H7 (cell line): ENCODE measurements around the gene RAP1GAP2. TPM values are rescaled to one million over a fixed set of nuclear protein-coding genes. Genes with fewer than 3 reads are reported as not detected.
"Not testable (repeated sequence)": the region's sequence is repeated elsewhere in the genome, so short reads cannot be mapped to it uniquely, and the experiment has no call there.

Experiments used
- DNase-seq: peaks from one replicate; pipeline ENCODE4 v3.0.0; 2012
- H3K27me3 ChIP-seq: 2 replicates; pipeline ENCODE4 v1.6.0; 2011; ENCODE audit warnings: mild to moderate bottlenecking, low read length; ENCODE audit not compliant: control insufficient read depth, insufficient read depth
- H3K36me3 ChIP-seq: replicated peaks from 2 replicates; pipeline ENCODE4 v1.5.1; 2011; ENCODE audit warnings: low read length; ENCODE audit not compliant: control insufficient read depth, insufficient read depth
- H3K4me3 ChIP-seq: 2 replicates; pipeline ENCODE4 v1.5.1; 2011; ENCODE audit warnings: low read depth, mild to moderate bottlenecking, control low read depth, low read length, moderate library complexity; ENCODE audit not compliant: insufficient read depth
- total RNA-seq: library from RNA; depleted of rRNA; stranded (reverse); fragments of >200 nt; shearing (Covaris generic); gene quantifications from 2 replicates; pipeline ENCODE4 v1.2.3, GENCODE V29; 2014

The RAP1GAP2 gene
- total RNA-seq, 1 experiment from 2014 or later: 35.5 TPM

DNA sequence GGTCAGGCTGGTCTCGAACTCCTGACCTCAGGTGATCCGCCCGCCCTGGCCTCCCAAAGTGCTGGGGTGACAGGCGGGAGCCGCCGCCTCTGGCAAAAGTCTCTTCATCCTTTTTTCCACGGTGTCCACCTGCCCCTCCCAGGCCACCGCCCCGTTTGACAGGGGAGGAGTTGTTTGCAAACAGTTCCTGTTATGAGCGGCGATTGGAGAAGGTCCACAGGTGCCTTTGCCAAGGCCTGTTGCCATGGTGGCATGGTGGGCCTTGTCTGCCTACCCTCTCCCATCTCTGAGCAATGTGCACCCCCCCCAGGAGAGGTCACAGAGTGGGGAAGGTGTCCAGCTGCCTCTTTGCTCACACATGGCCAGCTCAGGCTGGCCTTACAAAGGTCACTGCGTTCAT, 16.0 kb upstream of the RAP1GAP2 start:
- no peaks in the 10 kb centered on the region for H3K36me3 ChIP-seq
- DNase-seq: no peak
- H3K4me3 ChIP-seq: no peak overlapping the region
- H3K27me3 ChIP-seq: peaks cover 17% of the 10 kb centered on the region

DNA sequence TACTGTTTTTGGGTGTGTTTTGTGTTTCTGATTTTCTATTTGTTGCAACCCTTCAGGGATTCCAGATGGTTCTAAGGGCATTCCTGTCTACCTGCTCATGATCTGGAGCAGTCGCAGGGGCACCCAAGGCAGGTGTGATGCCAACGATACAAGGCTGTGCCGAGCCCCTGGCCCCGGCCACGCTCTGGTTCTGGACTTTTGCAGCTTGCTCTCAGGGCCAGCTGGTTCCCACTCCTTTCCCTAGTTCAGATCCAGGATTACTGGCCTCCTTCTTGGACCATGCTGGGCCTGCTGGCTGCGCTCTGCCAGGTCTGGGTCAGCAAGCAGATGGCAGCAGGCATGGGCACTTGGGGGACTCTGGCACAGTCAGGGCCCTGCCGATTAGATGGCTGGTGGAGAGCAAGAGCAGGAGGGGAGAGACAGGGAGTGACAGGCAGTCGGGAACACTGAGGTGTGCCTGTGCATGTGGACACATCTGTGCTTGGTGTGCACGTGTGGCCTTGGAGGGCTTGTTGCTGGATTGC, 15.2 kb upstream of the RAP1GAP2 start:
- no peaks in the 10 kb centered on the region for H3K36me3 ChIP-seq
- H3K27me3 ChIP-seq: peaks cover 12% of the 10 kb centered on the region
- H3K4me3 ChIP-seq: no peak overlapping the region
- no peak for DNase-seq

DNA sequence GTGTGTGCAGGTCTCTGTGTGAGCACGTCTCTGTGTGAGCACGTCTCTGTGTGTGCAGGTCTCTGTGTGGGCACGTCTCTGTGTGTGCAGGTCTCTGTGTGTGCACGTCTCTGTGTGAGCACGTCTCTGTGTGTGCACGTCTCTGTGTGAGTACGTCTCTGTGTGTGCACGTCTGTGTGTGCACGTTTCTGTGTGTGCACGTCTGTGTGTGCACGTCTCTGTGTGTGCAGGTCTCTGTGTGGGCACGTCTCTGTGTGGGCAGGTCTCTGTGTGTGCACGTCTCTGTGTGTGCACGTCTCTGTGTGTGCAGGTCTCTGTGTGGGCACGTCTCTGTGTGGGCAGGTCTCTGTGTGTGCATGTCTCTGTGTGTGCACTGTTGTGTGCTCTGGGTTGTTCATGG, 14.6 kb upstream of the RAP1GAP2 start:
- not testable (repeated sequence) for H3K36me3 ChIP-seq, H3K27me3 ChIP-seq, H3K4me3 ChIP-seq, DNase-seq

DNA sequence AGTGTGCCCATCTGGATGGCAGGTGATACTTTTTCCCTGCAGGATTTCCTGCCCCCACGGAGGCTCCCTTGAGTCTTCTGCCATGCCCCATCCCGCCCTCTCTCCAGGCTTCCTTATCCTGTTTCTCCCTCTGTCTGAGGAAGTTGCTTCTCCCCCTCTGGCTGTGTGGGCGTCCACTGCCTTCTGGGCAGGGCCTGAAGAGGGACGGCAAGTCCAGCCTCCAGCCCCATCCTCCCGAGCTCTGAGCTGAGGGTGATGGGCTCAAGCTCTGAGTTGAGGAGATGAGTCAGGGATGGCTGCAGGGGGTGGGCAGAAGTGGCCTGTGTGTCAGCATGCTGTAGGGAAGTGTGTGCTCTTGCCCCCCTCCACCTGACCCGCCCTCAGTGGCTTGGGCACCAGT, 14.2 kb upstream of the RAP1GAP2 start:
- Histone ChIP-seq H3K27me3 (peaks cover 6% of the 10 kb centered on the region), H3K36me3 (no peaks in the 10 kb centered on the region), H3K4me3 (no peak overlapping the region)
- DNase-seq: peak; percentile 28

DNA sequence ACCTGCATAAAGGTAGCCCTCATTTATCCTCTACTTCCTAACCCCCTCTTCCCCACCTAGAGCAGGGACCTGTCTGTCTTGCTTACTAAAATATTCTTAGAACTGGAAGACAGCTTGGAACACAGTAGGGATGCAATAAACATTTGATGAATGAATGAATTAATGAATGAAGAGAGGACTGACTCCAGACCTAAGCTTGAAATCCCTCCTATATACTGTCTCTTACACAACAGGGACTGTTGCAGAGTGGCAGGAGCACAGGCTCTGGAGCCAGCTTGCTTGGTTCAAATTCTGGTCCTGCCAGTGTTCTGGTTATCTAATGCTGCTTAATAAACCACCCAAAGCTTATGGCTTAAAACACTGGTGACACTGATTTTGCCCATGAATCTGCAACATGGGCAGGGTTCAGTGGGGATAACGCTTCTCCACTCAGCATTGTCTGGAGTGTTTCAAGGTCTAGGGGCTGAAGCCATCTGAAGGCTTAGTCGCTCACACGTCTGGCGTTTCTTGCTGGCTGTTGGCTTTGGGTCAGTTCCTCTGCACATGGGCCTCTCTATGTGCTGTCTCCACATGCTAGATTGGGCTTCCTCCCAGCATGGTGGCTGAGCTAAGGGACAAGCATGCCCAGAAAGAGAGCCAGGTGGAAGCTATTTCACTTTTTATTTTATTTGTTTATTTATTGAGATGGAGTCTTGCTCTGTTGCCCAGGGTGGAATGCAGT, 12.8 kb upstream of the RAP1GAP2 start:
- no peak for DNase-seq
- Histone ChIP-seq H3K27me3 (no peaks in the 10 kb centered on the region), H3K36me3 (no peaks in the 10 kb centered on the region), H3K4me3 (no peak overlapping the region)

DNA sequence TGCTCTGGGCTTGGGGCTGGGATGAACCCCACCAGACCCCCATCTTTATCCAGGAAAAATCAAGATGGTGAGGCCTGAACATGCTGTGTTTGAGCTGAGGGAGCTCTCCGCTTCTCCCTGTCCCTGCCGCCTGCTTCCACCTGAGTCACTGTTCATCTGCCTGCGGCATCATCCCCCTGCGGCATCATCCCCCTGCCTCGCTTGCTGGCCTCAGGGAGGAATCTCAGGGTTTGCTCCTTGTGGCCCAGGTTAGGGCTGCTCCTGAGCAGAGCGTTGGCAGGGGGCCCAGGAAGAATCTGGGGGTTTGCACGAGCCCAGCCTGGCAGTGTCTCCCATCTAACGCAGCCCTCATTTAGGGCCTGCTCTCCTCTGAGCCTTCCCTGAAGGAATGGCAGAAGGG, 11.4 kb upstream of the RAP1GAP2 start:
- H3K27me3 ChIP-seq: no peaks in the 10 kb centered on the region
- no peak overlapping the region for H3K4me3 ChIP-seq
- DNase-seq: no peak
- no peaks in the 10 kb centered on the region for H3K36me3 ChIP-seq

DNA sequence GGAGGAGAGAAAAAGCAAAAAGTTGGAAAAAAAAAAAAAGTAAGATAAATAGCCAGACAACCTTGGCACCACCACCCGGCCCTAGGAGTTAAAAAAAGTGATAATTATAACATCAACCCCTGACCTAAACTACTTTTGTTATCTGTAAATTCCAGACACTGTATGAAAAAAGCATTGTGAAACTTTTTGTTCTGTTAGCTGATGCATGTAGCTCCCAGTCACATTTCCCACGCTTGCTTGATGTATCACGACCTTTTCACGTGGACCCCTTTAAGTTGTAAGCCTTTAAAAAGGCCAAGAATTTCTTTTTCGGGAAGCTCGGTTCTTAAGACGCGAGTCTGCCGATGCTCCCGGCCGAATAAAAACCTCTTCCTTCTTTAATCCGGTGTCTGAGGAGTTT, 10.9 kb upstream of the RAP1GAP2 start:
- not testable (repeated sequence) for H3K27me3 ChIP-seq, H3K36me3 ChIP-seq, H3K4me3 ChIP-seq, DNase-seq

DNA sequence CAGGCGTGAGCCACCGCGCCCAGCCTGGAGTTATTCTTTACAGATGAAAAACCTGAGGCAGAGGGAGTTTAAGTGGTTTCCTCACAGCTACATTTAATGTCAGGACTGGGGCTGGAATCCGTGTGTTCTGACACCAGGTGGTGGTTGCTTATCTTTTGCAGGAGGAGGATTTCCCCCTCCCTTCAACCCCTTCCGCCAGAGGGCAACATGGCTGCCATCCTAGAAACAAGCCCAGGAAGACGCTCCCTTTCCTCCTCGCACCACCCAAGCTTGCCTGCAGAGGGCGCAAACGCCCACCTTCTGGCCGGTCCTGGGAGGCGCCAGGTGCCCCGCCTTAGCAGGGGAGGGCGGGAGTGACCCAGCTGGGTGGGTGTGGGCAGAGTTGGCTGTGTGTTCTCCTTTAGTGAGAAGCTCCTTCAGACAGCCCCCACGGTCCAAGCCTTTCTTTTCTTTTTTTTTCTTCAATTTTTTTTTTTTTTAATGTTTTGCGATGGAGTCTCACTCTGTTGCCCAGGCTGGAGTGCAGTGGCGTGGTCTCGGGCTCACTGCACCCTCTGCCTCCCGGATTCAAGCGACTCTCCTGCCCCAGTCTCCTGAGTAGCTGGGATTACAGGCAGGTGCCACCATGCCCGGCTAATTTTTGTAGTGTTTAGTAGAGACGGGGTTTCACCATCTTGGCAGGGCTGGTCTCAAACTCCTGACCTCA, 9.9 kb upstream of the RAP1GAP2 start:
- DNase-seq: peak; percentile 97
- Histone ChIP-seq H3K27me3 (no peaks in the 10 kb centered on the region), H3K4me3 (no peak overlapping the region), H3K36me3 (no peaks in the 10 kb centered on the region)

DNA sequence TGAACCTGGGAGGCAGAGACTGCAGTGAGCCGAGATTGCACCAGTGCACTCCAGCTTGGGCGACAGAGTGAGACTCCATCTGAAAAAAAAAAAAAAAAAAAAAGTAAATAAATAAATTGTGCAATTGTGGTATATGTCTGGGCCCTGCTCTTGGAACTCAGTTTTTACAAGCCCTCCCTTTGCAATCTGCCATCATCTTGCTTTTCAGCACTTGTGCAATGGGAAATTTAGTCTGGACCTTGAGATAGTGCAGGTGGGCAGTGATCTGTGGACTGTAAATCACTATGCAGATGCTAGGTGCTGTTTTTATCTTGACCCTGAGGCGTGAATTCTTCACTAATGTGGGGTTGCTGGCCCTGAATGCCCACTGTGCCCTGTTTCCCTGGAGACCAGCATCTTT, 6.5 kb upstream of the RAP1GAP2 start:
- DNase-seq: no peak

DNA sequence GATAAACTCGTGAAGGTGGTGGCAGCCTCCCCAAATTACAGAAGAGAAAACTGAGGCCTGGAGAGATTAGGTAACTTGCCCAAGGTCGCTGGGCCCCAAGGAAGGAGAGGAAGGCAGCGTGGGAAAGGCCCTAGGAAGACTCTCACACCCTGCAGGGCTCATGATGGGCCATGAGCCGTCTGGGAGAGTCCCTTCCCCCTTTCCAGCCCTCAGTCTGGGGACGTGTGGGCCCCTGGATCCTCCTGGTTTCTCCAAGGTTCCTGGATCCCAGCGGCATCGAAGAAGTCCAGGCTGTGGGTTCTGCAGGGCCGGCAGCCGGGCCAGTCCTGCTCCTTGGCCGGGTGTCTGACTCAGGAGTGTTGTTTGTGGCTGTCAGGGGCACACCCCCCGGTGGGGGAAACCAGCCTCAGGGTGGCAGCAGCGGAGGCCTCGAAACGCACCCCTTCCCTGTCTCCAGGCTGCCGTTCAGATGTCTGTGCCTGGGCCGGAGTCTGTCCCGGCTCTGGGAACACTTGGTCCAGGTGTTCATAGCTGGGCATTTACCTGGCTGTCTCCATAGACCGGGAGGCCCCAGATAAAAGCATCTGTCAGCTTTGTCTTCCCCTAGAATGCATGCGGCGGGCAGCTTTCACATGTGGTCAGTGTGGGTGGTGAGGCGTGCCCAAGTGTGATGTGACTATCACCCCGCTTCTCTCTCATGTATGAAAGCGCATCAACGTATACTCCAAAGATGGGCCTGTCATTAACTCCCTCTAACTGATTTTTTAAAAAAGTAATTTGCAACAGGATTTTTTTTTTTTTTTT, 3.7 kb upstream of the RAP1GAP2 start:
- Histone ChIP-seq H3K36me3 (no peaks in the 10 kb centered on the region), H3K27me3 (no peaks in the 10 kb centered on the region), H3K4me3 (no peak overlapping the region)
- DNase-seq: peak; percentile 68

More for the DNA sequence above, 6.5 kb upstream of the RAP1GAP2 start:
- H3K27me3 ChIP-seq: no peaks in the 10 kb centered on the region
- H3K4me3 ChIP-seq: no peak overlapping the region
- H3K36me3 ChIP-seq: no peaks in the 10 kb centered on the region

DNA sequence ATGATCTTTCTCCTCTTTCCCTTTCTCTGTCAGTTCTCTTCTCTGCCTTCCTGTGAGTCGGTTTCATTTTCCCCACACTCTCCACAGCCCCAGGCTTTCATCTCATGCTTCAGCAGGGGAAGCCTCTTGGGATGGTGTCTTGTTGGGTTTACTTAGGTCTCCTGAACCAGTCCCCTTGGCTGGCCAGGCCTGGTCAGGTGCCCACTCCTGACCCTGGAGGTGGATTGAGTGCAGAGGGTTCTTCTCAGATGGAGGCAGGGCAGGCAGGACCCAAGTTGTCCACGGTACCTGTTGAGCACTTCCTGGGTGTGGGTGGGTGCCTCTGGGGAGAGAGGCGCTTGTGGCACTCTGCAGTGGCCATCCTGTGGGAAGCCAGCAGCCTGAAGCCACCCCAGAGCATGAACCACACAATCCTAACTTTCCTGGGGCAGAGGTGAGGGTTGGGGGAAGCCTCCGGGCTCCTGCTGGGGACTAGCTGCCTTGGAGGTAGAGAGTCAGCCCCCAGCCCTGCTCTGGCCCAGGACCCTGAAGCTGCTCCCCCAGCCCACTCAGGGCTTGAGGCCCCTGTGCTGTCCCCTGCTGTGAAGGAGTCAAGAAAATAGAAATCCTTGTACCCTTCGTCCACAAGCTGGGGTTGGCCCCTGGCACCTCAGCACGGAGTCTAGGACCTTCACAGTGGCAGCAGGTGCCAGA, 2.0 kb upstream of the RAP1GAP2 start:
- no peak for DNase-seq
- no peaks in the 10 kb centered on the region for H3K27me3 ChIP-seq
- H3K4me3 ChIP-seq: no peak overlapping the region
- no peaks in the 10 kb centered on the region for H3K36me3 ChIP-seq

DNA sequence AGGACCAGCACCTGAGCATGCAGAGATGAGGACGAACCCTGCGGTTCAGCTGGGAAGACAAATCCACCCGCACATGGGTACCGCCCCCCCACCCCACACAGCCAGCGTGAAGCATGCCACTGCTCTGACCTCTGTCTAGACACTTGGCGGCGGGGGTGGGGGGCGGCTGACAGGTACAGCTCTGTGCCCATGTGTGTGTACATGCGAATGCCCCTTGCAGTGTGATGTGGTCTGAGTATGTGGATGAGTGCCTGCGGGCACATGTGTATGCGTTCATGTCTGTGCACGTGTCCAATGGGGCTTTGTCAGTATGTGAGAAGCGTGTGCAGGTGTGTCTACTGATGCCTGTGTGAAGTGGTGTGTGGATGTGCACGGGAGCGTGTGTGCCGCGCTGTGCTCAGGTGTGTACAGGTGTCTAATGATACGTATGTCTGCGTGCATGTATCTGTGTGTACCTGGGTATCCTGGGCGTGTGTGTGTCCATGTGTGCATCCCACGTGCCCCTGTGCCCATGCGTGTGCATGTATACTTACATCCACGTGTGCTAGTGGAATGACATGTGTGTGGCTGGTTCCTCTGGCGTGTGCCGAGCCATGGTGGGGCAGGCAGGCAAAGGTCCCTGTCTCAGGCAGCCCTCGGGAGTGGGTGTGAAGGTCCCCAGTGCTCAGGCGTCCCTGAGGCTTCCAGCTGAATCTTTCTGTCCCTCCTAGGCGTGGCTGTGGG, 636 bp upstream of the RAP1GAP2 start:
- no peaks in the 10 kb centered on the region for H3K27me3 ChIP-seq
- no peaks in the 10 kb centered on the region for H3K36me3 ChIP-seq
- DNase-seq: no peak
- H3K4me3 ChIP-seq: no peak overlapping the region

DNA sequence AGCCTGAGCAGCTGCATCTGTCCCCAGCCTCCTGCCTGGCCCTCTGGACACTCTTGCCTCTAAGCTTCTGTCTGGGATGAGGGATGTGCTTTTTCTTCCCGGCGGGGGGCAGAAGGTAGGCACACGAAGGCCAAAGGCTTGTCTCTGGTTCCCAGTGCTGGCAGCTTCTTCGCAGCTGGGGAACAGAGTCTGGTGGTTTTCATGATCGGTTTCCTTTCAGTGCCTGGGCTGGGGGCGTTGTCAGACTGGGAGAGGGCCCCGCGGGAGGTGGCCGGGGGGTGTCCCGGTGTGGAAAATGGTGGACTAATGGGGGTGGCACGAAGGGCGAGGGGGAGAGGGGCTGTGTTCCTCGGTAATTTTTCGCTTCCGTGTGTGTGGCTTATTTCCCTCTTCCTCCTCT, 988 bp downstream of the RAP1GAP2 start:
- peak; percentile 54 for DNase-seq
- Histone ChIP-seq H3K36me3 (no peaks in the 10 kb centered on the region), H3K4me3 (no peak overlapping the region), H3K27me3 (no peaks in the 10 kb centered on the region)

DNA sequence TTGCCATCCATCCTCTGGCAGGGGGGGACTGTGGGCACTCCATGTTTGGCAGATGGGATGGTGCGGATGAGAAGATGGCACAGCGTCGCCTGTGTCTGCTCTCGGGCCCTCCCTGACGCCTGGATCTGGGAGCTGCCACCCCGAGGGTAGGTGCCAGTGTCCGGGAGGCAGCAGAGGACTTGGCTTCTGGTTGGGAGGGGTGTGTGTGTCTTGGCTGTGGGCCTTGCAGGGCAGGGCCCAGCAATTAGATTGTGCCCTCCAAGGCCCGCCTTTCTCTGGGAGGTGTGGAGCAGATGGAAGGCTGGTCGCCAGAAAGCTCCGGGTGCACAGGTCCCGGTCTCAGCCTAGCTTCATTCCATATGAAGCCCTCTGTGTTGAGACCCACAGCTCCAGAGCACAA, 1.4 kb downstream of the RAP1GAP2 start:
- Histone ChIP-seq H3K4me3 (no peak overlapping the region), H3K36me3 (no peaks in the 10 kb centered on the region), H3K27me3 (no peaks in the 10 kb centered on the region)
- peak; percentile 42 for DNase-seq
